Fibroblast of skin of abdomen (primary cell): ENCODE results near the gene CEP68.
"Not testable (repeated sequence)": the region's sequence is repeated elsewhere in the genome, so short reads cannot be mapped to it uniquely, and the experiment has no call there.

Experiments used
- DNase-seq: peaks from one replicate; pipeline ENCODE4 v3.0.0-alpha.2; 2013

The CEP68 gene

GRCh38 chr2:65032019-65032975 is 23.9 kb upstream of the CEP68 start:
- no peak for DNase-seq

GRCh38 chr2:65033178-65033577 is 23.0 kb upstream of the CEP68 start:
- DNase-seq = peak; percentile 23

- not testable (repeated sequence) for DNase-seq
Observed at GRCh38 chr2:65033667-65034066, 22.5 kb upstream of the CEP68 start.

DNA sequence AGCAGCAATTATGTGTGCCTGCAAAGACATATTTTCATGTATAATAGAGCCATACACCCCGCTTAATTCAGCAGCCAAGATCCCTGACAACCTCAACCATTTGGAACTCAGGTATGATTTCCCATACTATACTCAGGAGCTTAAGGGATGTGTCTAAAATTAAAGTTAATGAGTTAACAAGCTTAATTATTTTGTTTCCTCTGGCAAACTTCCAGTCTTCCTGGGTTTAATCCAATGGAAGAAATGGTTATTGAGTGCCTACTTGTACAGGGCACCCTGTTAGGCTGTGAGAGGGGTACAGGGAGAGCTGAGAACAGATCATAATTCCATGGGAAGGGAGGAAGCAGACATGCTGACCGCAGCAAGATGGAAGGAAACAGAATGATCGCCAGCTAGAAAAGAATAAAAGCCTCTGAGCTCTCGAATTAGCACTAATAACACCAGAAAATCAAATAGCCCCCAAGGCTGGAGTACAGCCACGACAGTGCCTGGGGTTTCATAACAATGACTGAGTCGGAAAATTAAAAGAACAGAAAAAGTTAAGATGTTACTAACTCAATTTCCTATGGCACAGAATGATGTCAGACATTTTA is 20.8 kb upstream of the CEP68 start:
- DNase-seq = no peak

DNA sequence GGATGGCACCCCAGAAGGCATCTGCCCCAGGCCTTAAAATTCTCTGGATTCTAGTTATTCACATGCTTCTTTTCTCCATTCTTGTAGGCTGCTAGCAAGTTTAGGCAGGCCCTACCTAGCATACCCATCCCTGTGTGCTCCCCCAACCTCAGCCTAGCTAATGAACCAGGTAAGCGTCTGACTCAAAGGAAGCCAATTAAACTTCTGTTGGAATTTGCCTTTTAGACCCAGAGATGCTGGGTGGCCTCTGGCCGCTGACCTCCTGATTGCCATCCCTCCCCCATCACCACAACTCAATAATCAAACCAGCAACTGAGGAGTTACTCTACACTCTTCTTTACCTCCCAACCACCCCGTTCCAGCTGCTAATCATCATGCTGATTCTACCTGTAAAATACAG is 19.0 kb upstream of the CEP68 start:
- no peak for DNase-seq

GRCh38 chr2:65039640-65040039 is 16.6 kb upstream of the CEP68 start:
- no peak for DNase-seq

DNA sequence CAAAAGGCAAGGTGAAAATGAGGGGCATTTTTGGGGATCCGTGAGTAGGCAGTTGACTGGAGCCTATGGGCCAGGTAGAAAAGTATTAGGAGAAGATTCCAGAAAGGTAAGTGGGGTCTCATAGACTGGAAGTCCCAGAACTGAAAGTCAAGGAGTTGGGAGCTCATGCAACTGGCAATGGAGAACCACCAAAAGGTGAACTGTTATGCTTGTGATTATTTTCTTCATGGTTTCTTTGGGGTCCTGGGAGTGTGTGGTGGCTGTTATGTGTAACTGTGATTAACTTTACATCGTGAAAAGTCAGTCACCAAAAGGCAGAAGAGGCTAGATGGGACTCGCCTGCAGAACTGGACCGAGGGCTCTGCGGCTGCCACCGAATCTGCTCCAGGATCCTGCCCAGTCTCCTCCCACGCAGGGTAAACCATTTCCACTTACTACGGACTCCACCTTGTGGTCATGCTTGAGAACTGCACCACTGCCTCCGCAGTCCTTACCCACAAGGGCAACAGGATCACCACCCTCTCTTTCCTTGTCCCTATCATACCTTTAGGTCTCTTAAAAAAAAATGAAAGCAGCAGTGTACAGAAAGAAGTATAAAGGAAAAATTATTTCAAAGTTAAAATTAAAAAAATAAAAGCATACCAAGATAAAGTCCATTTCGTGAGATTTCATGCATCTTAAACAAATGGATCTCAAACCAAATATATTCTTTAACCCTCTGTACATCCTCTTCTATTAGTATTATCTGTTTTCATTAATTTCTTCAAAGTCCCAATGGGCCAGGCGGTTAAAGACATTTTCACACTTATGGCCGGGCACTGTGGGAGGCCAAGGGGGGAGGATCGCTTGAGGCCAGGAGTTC is 15.6 kb upstream of the CEP68 start:
- DNase-seq = peak; percentile 78

DNA sequence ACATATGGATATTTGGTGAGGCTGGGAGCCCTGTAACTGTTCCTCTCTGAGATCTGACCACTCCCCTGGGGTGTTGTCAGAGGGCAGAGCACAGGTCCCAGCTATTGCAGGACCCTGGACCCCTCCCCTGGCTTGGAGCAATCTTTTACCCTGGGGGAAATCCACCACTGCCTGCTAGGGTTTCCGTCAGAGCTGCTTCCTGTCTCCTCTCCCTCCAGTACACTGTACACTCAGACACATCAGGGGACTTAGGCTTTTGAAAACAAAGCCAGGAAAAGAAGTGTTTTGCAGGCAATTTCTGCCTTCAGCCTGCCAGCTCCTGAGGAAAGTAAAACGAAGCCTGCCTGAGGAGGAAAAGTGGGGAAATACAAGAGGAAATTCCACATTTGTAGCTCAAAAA is 13.2 kb upstream of the CEP68 start:
- DNase-seq = no peak

GRCh38 chr2:65044097-65044735 is 12.0 kb upstream of the CEP68 start:
- no peak for DNase-seq

DNA sequence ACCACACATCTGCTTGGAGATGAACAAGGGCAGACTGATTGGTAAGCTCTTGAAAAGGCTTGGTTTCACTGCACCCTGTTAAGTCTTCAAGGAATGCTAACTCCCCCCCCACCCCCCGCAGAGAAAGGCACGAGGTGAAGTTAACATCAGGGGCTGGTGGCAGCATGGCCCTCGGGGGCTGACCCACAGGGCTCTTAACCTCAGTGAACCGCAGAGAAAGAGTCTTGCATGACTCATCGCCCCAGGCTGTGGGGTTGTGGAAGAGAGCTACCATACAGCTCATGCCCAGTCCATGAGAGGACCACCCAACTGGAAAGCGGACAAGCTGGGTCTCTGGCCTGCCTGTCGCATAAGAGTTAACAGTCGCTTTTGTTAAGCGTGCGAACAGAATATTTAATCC is 10.6 kb upstream of the CEP68 start:
- peak; percentile 39 for DNase-seq

GRCh38 chr2:65046633-65047407 is 9.4 kb upstream of the CEP68 start:
- no peak for DNase-seq

DNA sequence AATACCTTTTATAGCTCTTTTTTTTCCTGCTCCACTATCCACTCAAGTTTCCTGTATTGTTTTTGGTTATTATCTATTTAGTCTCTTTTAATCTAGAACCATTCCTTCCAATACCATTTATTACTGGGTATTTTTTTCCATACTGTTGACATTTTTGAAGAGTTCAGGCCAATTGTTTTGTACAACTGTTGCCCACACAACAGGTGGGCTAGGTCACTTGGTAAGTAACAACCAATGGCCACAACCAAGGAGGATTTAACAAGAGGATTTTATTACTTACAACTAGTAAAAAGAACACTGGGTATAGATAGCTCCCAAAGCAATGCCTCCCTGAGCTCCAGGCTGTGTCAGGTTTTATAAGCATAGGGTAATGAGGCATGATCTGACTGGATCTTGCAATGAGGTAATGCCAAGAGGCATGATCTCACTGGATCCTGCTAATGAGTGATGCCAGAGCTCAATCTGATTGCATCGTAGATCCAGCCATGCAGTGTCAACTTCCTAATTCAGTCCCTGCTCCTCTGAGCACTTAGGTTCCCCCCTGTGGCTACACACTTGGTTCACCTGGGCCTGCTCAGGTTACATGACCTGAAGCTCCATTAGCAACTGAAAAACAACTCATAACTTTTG is 7.1 kb upstream of the CEP68 start:
- DNase-seq = no peak

- peak; percentile 68 for DNase-seq
Observed at GRCh38 chr2:65050931-65051330, 5.3 kb upstream of the CEP68 start.

DNA sequence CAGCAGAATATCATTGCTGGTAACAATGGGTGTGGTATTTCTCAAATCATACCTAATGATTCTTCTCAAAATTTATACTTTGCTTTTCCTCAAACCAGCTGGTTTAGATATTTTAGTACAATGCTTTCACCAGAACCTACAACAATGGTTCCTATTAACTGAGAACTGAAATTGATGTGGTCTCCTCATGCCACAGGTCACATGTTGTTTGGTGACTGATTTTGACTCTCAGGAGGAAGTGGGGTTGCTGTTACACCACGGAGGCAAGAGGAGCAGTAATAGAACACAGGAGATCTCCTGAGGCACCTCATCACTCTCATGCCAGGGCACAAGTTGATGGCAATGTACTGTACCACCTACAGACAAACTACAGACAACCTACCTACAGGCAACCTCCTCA is 3.0 kb upstream of the CEP68 start:
- no peak for DNase-seq

DNA sequence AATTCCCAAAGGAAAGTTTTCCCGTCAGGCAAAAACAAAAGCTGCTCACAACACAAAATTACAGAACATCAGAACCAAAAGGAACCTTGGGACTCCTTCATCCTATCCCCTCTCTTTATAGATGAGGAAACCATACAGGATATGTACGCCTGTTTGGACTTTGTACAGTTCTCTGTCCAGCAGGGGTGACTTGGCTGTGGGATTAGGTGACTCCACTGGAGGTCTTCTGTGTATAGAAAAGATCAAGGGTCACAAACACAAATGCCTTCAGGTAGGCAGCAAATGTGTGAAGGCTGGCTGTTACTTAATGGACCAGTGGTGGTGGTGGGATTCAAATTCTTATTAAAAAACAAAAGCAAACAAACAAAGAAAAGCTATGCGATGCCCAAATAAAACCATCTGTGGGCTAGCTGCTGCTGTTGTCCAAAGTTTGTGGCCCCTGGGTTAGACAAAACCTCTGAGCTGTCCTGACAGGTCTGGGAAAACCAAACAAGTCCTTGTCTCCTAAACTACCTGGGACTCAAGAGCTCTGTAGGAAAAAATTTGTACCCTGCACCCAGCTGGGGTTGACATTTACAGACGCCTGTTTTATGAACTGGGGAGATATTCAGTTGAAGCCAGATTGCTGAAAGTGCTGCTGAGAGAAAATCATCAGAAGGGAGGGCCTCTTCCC is 1.3 kb upstream of the CEP68 start:
- DNase-seq = no peak

DNA sequence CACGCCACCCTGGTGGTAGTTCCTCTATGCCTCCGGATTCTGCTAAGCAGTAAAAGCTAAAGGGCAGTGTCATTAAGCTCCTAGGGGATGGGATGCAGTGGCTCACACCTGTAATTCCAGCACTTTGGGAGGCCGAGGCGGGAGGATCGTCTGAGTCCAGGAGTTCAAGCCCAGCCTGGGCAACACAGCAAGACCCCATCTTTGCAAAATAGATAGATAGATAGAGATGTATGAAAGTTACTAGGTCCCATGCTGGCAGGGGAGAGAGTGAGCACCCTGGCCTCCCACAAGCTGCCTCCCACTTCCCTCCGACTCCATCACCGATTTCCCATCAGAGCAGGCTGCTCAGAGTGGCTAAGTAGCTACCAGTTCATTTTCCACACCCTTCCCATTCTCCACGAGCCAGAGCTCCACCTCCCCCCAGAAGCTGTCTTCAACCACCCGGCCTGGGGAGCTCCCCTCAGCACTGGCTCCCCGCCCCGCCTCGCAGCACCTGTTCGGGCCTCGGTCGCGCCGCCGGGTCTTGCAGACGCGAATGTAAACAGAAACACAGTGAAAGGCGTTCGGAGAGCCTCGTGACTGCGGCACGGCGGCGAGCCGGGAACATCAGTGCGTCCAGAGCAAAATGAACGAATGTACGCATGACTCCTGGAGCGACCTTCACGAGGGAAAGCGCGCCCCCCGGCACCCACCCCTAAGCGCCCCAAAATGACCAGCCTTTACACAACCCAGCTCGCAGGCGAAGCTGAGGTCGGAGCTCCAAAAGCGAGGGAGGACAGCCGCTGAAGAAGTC is 598 bp upstream of the CEP68 start:
- peak; percentile 25 for DNase-seq

DNA sequence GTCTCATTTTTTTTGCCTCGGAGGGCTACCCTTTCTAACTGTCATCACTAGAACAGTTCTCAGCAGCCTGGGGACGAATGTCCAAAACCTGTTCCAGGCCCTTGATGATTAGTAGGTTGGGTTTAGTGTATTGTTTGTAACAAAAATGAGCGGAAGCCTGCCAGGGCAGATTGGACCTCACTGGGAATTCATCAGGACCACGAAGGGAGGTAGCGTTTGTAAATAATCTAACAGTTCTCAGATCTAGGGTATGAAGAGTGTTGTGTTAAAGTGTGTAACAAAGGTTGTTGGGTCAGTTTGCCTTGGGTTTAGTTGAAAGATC is 799 bp downstream of the CEP68 start:
- no peak for DNase-seq

DNA sequence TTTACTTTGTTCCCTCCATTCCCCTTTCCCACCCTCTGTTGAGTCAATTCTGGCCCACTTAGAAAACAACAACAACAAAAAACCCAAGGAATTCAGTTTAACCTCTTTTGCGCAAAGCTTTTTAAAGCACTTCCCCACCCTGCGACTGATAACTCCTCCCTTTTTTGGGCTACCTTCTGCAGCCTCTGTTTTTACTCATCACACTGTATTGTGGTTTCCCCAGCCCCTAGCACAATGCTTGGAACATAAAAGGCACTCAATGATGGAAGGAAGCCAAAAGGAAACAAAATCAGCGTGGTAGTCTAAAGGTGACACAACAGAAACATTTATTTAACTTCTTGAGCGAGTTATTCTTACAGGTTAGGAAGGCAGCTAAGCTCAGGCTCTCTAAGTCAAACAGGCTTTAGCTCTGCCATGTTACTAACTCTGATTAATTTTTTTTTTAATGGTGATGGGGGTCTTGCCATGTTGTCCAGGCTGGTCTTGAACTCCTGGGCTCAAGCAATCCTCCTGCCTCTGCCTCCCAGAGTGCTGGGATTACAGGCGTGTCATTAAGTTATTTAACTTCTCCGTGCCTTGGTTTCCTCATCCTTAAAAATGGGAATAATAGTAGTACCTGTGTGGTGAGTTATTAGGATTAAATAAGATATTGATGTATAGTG is 1.3 kb downstream of the CEP68 start:
- peak; percentile 47 for DNase-seq

- DNase-seq = no peak
Observed at GRCh38 chr2:65059071-65059470, 2.9 kb downstream of the CEP68 start.
